ENCODE measurements around the gene POT1.
"Not testable (repeated sequence)": the region's sequence is repeated elsewhere in the genome, so short reads cannot be mapped to it uniquely, and the experiment has no call there.

Gene POT1

DNA sequence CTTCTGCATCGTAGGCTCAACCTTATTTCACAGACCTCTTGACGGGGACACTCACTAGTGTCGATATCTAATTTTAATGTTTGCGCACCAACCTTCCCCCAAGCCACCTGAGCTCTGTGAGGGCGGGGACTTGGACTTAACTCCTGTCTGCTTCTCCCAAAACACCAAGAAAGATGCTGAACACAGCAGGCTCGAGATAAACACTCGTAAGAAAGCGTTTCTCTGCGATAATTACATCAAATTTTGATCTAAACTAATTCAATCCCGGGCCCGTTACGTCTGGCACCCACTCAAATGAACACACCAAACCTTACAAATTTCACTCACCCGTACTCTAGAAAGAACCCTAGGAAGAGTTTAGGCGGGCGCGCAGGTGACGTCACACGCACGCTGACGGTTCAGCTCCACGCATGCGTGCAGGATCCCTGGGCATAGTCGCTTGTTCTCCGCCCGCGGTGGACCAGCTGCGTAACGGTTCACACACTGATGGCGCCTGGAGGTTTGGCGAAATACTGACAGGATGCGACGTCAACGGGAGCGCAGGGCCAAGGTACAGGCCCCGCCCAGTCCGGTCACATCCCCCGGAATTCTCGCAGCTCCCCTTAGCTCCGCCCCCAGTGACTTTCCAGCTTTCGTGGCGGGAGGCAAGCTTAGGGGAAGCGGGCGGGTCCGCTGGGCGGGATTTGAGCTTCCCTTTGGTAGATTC, at the start of gene POT1:
Gene POT1, minus strand, starts transcription at position 359 of the 706 bp plus-strand sequence. CDS start 32,652 bp downstream, outside the sequence.
- DNase-seq (ENCODE audit: low spot score): peak; percentile 97

- not testable (repeated sequence) for DNase-seq (ENCODE audit: low spot score)
Observed at GRCh38 chr7:124975131-124975530, 45.5 kb upstream of the POT1 start.

GRCh38 chr7:124965553-124965952, 35.9 kb upstream of the POT1 start:
- no peak for DNase-seq (ENCODE audit: low spot score)

- no peak for DNase-seq (ENCODE audit: low spot score)
Observed at GRCh38 chr7:124959676-124960075, 30.1 kb upstream of the POT1 start.

DNA sequence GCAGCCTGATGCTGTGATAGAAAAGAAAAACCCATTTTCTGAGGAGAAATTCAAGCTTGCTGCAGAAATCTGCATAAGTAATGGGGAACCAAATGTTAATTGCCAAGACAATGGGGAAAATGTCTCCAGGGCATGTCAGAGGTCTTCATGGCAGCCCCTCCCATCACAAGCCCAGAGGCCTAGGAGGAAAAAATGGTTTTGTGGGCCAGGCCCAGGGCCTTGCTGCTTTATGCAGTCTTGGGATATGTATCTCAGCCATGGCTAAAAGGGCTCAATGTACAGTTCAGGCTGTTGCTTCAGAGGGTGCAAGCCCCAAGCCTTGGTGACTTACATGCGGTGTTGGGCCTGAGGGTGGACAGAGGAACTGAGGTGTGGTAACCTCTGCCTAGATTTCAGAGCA, 28.3 kb upstream of the POT1 start:
- not testable (repeated sequence) for DNase-seq (ENCODE audit: low spot score)

- no peak for DNase-seq (ENCODE audit: low spot score)
Observed at GRCh38 chr7:124956160-124956559, 26.5 kb upstream of the POT1 start.

- no peak for DNase-seq (ENCODE audit: low spot score)
Observed at GRCh38 chr7:124954790-124955189, 25.2 kb upstream of the POT1 start.

DNA sequence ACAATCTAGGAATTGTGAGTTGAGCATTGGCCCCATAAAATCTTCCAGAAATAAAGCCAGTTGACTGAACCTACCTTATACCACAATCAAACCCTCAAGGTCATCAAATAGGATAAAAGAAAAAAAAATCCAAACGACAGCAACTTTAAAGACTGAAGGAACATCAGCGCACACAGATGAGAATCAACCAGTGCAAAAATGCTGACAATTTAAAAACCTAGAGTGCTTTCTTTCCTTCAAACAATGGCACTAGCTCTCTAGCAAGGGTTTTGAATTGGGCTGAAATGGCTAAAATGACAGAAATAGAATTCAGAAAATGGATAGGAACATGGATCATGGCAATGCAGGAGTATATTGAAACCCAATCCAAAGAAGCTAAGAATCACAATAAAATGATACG, 16.1 kb upstream of the POT1 start:
- DNase-seq (ENCODE audit: low spot score): no peak

- no peak for DNase-seq (ENCODE audit: low spot score)
Observed at GRCh38 chr7:124943472-124943871, 13.8 kb upstream of the POT1 start.

DNA sequence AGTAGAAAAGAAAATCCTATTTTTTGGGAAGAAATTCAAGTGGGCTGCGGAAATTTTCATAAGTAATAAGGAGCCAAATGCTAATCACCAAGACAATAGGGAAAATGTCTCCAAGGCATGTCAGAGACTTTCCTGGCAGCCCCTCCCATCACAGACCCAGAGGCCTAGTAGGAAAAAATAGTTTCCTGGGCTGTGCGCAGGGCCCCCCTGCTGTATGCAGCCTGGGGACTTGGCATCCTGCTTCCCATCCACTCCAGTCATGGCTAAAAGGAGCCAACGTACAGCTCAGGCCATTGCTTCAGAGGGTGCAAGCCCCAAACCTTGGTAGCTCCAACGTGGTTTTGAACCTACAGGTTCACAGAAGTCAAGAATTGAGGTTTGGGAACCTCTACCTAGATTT, 12.8 kb upstream of the POT1 start:
- no peak for DNase-seq (ENCODE audit: low spot score)

DNA sequence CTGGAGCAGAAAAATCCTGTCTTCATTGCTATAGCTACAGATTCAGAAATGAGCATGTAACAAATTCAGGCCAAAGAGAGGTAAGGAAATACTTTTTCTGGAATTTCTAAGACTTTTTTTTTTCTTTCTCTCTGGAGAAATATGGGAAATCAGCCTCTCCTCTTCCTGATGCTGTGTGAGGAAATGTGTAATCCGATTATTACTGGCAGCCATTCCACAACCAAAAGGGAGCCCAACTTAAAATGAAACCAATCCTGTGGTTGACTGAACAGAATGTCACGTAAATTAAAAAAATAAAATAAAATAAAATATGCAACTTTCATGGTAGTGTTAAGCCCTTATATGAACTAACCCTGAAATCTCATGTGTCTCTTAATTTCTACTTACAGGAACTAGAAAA, 10.7 kb upstream of the POT1 start:
- DNase-seq (ENCODE audit: low spot score): peak; percentile 28

- DNase-seq (ENCODE audit: low spot score): no peak
Observed at GRCh38 chr7:124938128-124938527, 8.5 kb upstream of the POT1 start.

DNA sequence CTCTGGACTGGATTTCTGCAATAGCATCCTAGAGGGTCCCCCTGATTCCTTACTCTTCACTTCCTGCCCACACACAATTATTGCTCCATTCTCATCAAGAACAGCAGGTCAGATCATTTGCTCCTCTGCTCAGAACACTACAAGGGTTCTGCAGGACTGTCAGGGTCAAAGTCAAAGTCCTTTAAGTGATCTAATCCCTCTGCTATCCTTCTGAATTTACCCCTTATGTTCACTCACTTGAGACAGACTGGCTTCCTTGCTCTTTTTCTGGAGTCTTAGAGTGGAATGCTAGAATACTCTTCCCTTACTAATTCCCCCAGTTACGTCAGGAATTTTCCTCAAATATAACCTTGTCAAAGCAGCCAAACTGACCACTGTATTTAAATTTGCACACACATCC, 7.5 kb upstream of the POT1 start:
- DNase-seq (ENCODE audit: low spot score): no peak

DNA sequence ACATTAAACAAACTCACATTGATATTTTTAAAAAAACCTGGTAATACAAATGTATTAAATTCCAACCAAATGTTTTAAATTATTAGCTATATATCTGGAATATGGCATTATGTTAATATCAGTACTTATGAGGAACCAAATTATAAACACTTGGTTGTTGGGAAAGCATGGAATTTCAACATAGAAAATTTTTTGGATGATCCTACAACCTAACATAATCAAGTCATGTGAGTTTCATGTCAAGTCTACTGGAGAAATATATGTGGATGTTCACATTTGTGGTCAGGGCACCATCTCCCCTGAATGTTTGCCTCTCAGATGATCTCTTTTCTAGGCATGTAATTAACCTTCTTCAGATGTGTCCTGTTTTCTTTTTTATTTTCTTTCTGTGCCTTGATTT, 5.2 kb upstream of the POT1 start:
- DNase-seq (ENCODE audit: low spot score): no peak

- DNase-seq (ENCODE audit: low spot score): no peak
Observed at GRCh38 chr7:124930655-124931597, 1.3 kb upstream of the POT1 start.

- DNase-seq (ENCODE audit: low spot score): no peak
Observed at GRCh38 chr7:124930173-124930623, 573 bp upstream of the POT1 start.

DNA sequence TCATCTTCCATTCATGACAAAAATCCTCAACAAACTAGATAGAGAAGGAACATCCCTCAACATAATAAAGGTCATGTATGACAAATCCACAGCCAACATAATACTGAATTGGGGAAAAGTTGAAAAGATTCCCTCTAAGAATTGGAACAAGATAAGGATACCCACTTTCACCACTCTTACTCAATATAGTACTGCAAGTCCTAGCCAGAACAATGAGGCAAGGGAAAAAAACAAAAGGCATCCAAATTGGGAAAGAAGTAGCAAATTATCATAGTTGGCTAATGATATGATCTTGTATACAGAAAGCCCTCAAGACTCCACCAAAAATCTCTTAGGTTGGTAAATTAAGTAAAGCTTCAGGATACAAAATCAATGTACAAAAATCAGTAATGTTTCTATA, 4.7 kb downstream of the POT1 start:
- DNase-seq (ENCODE audit: low spot score): no peak

DNA sequence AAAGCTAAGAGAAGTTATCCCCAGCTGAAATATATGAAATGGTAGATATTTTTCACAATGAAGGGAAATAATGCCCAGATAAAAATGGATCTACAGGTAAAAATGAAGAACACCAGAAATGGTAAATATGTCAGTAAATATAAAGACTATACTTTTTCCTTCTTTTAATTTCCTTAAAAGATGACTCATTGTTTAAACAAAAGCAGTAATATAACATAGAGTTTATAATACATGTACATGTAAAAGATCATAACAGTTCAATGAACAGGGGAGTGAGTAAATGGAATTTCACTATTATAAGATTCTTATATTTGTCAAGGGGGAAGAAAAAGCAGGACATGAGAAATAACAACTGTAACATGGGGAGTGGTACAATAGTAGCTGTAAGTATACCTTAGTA, 7.4 kb downstream of the POT1 start:
- DNase-seq (ENCODE audit: low spot score): no peak

- DNase-seq (ENCODE audit: low spot score): no peak
Observed at GRCh38 chr7:124919841-124920240, 9.8 kb downstream of the POT1 start.

DNA sequence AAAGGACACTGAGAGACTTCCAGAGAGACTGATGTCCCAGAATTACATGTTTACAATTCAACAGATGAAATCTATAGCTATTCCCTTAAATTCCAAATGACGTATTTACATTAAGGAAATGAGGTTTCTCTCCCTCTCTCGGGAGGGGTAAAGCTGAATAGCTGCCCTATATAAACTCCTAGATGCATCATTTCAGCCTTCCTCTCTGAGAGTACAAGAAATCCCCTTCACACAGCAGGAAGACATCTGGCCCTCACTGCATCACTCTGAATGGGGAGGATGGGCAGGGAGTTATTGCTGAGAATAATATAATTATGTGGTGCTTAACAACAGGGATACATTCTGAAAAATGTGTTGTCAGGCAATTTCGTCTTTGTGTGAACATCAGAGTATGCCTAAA, 11.0 kb downstream of the POT1 start:
- no peak for DNase-seq (ENCODE audit: low spot score)

GRCh38 chr7:124915242-124915641, 14.4 kb downstream of the POT1 start:
- DNase-seq (ENCODE audit: low spot score): no peak

GRCh38 chr7:124914298-124914697, 15.3 kb downstream of the POT1 start:
- no peak for DNase-seq (ENCODE audit: low spot score)

- no peak for DNase-seq (ENCODE audit: low spot score)
Observed at GRCh38 chr7:124912972-124913371, 16.7 kb downstream of the POT1 start.

All from GM03348 (cell line).